Liver (tissue), 9 donors: ENCODE data around the gene HDAC10. TPM values are rescaled to one million over a fixed set of nuclear protein-coding genes. Genes with fewer than 3 reads are reported as not detected.

Source experiments
- DNase-seq: peaks from one replicate; pipeline ENCODE4 v3.0.0-alpha.2; 2017; ENCODE audit warnings: low spot score
- H3K27ac ChIP-seq, 2 donors: one replicate each; pipeline ENCODE4 v1.7.0; 2013; ENCODE audit warnings: inconsistent platforms in 2 of 2, low read length in 2 of 2, control low read depth in 1 of 2, low read depth in 1 of 2, mild to moderate bottlenecking in 1 of 2
- H3K27me3 ChIP-seq, 4 donors: one replicate each; pipeline versions ENCODE4 v1.6.1 to v1.7.0; 2013; ENCODE audit warnings: low read length in 3 of 4, inconsistent platforms in 1 of 4, mild to moderate bottlenecking in 1 of 4, moderate library complexity in 1 of 4; ENCODE audit not compliant: control insufficient read depth in 4 of 4, insufficient read depth in 4 of 4
- H3K36me3 ChIP-seq, 4 donors: one replicate each; pipeline versions ENCODE4 v1.6.1 to v1.7.0; 2013; ENCODE audit warnings: low read length in 3 of 4, mild to moderate bottlenecking in 3 of 4, low read depth in 1 of 4, moderate library complexity in 1 of 4; ENCODE audit not compliant: control insufficient read depth in 4 of 4, insufficient read depth in 3 of 4
- H3K4me1 ChIP-seq, 4 donors: one replicate each; pipeline versions ENCODE4 v1.6.1 to v1.7.0; 2013; ENCODE audit warnings: low read length in 3 of 4, mild to moderate bottlenecking in 3 of 4, moderate library complexity in 1 of 4; ENCODE audit not compliant: control insufficient read depth in 4 of 4, insufficient read depth in 4 of 4
- H3K4me3 ChIP-seq, 3 donors: one replicate each; pipeline versions ENCODE4 v1.6.1 to v1.7.0; 2013; ENCODE audit warnings: low read length in 3 of 3, control low read depth in 1 of 3, low read depth in 1 of 3, mild to moderate bottlenecking in 1 of 3
- H3K9ac ChIP-seq, 2 donors: one replicate each; pipeline ENCODE4 v1.7.0; 2013; ENCODE audit warnings: low read length in 2 of 2, mild to moderate bottlenecking in 2 of 2, moderate library complexity in 2 of 2, control low read depth in 1 of 2, low read depth in 1 of 2
- H3K9me3 ChIP-seq, 4 donors: one replicate each; pipeline versions ENCODE4 v1.6.1 to v1.7.0; 2013; ENCODE audit warnings: low read length in 3 of 4; ENCODE audit not compliant: control insufficient read depth in 4 of 4
- ATF3 ChIP-seq: IDR thresholded peaks from 2 replicates; pipeline ENCODE4 v1.6.1; 2016; ENCODE audit warnings: antibody characterized with exemption
- FOXA1 ChIP-seq: IDR thresholded peaks from 2 replicates; pipeline ENCODE4 v1.6.1; 2016; ENCODE audit warnings: antibody characterized with exemption
- FOXA2 ChIP-seq: IDR thresholded peaks from 2 replicates; pipeline ENCODE4 v1.6.1; 2016; ENCODE audit warnings: antibody characterized with exemption
- GABPA ChIP-seq, 2 donors: IDR thresholded peaks in 1 of 2; conservative IDR thresholded peaks in 1 of 2; 2 replicates each; pipeline ENCODE4 v1.6.1; 2016; ENCODE audit warnings: antibody characterized with exemption in 2 of 2, mild to moderate bottlenecking in 1 of 2, moderate library complexity in 1 of 2
- HNF4A ChIP-seq, 2 donors: conservative IDR thresholded peaks; 2 replicates each; pipeline ENCODE4 v1.6.1; 2016; ENCODE audit warnings: antibody characterized with exemption in 2 of 2, mild to moderate bottlenecking in 2 of 2
- HNF4G ChIP-seq: IDR thresholded peaks from 2 replicates; pipeline ENCODE4 v1.6.1; 2016; ENCODE audit warnings: antibody characterized with exemption
- JUND ChIP-seq, 2 donors: IDR thresholded peaks; 2 replicates each; pipeline ENCODE4 v1.6.1; 2016; ENCODE audit warnings: antibody characterized with exemption in 2 of 2
- NR2F2 ChIP-seq: IDR thresholded peaks from 2 replicates; pipeline ENCODE4 v1.6.1; 2016; ENCODE audit warnings: antibody characterized with exemption
- RAD21 ChIP-seq, 2 donors: IDR thresholded peaks; 2 replicates each; pipeline ENCODE4 v1.6.1; 2016; ENCODE audit warnings: antibody characterized with exemption in 2 of 2, mild to moderate bottlenecking in 2 of 2
- RXRA ChIP-seq, 2 donors: IDR thresholded peaks; 2 replicates each; pipeline ENCODE4 v1.6.1; 2017 to 2018; ENCODE audit warnings: antibody characterized with exemption in 2 of 2, mild to moderate bottlenecking in 1 of 2
- SP1 ChIP-seq: IDR thresholded peaks from 2 replicates; pipeline ENCODE4 v1.6.1; 2018; ENCODE audit warnings: antibody characterized with exemption, mild to moderate bottlenecking
- TAF1 ChIP-seq: conservative IDR thresholded peaks from 2 replicates; pipeline ENCODE4 v1.6.1; 2016; ENCODE audit warnings: antibody characterized with exemption, mild to moderate bottlenecking
- YY1 ChIP-seq: IDR thresholded peaks from 2 replicates; pipeline ENCODE4 v1.6.1; 2016; ENCODE audit warnings: antibody characterized with exemption, mild to moderate bottlenecking
- ZBTB33 ChIP-seq: IDR thresholded peaks from 2 replicates; pipeline ENCODE4 v1.6.1; 2016; ENCODE audit warnings: antibody characterized with exemption
- WGBS: extraction: QIAGEN DNeasy Blood & Tissue Kit; methylation state at CpG from one replicate; pipeline ENCODE4 v1.1.7; 2013; 5-methylcytosine and 5-hydroxymethylcytosine counted together
- polyA plus RNA-seq, 2 donors: library from polyadenylated mRNA; stranded (reverse) in 1 of 2; unstranded in 1 of 2; fragments of 200-250 nt in 1 of 2; fragments of >200 nt in 1 of 2; fragmentation: Nextera tagmentation in 1 of 2; extraction: Ambion mirVana in 1 of 2; gene quantifications; one replicate each; pipeline versions ENCODE4 v1.2.1 to v1.2.3, GENCODE V29; 2013 to 2015
- total RNA-seq, 2 donors: library from RNA; depleted of rRNA; stranded (reverse); fragments of >200 nt; gene quantifications; one replicate each; pipeline ENCODE4 v1.2.3, GENCODE V29; 2014
- TF ChIP-seq, protein P1 (sequence below): IDR thresholded peaks from 2 replicates; pipeline ENCODE4 v1.6.1; 2016; ENCODE audit warnings: antibody characterized with exemption, mild to moderate bottlenecking
- donor health status: healthy.
- donor health status: healthy.
- donor health status: healthy.
- donor health status: healthy.
- donor health status: healthy.

The HDAC10 gene
- total and polyA plus RNA-seq, 4 donors = 6.2 to 18.2 (median 13.6) TPM

DNA sequence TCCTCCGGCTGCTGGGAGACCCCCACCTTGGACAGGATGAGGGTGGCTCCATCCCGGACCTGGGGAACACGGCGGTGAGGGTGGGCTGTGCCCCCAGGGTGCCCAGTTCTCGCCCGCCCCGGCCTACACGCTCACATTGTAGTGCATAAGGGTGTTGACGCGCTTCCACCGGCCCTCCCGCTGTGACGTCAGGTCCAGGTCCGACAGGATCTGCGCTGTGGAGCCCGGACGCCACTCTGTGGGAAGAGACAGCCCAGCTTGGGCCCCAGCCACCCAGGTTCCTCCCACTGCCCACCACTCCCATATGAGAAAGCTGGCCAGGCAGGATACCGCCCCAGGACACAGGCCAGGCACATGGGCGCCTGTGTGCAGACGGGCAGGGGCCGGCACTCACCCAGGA, 27.4 kb upstream of the HDAC10 start:
- H3K27ac ChIP-seq = no peak overlapping the region
- peaks cover 18 to 76% (median 39%) of the 10 kb centered on the region in 4 donors for H3K36me3 ChIP-seq
- H3K4me1 ChIP-seq = peaks cover 0 to 6% (median 4%) of the 10 kb centered on the region in 4 donors
- no peak overlapping the region for H3K9ac ChIP-seq
- DNase-seq = no peak
- no peak overlapping the region for H3K4me3 ChIP-seq
- no peak for TF ChIP-seq RAD21 (IDR thresholded peaks at IDR 0.05)
- TF ChIP-seq FOXA2 = no peak
- no peak for TF ChIP-seq HNF4G
- no peak for TF ChIP-seq TAF1
- no peak for TF ChIP-seq FOXA1
- no peak for TF ChIP-seq ATF3
- no peak for TF ChIP-seq GABPA (IDR thresholded peaks at IDR 0.05 in 1 of 2, conservative IDR thresholded peaks at IDR 0.05 in 1 of 2)
- TF ChIP-seq YY1 = no peak
- TF ChIP-seq ZBTB33 = no peak
- TF ChIP-seq RXRA (IDR thresholded peaks at IDR 0.05) = no peak
- TF ChIP-seq HNF4A (conservative IDR thresholded peaks at IDR 0.05) = no peak
- 95% methylated on average over 21 of the region's 21 CpGs for WGBS
- no peaks in the 10 kb centered on the region for H3K27me3 ChIP-seq
- H3K9me3 ChIP-seq = no peaks in the 10 kb centered on the region

DNA sequence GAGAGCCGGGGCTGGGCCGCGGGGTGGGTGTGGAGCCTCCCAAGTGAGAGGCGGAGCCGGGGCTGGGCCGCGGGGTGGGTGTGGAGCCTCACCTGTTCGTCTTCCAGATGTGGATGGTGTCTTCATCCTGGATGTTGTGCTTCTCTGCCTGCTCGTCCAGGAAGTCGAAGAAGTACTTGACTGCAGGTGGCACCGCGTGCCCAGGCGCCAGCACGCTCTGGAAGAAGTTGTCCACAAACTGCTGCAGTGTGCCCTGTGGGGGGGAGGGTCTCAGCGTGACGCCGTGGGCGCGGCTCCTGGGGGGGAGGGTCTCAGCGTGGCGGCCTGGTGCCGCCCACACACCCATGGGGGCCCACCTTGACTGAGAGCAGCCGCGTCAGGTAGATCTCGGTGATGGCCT, 26.7 kb upstream of the HDAC10 start:
- DNase-seq = no peak
- TF ChIP-seq SP1 = no peak
- TF ChIP-seq JUND (IDR thresholded peaks at IDR 0.05) = no peak
- TF ChIP-seq FOXA1 = no peak
- no peak for TF ChIP-seq NR2F2
- TF ChIP-seq RXRA (IDR thresholded peaks at IDR 0.05) = no peak
- TF ChIP-seq, protein P1, sequence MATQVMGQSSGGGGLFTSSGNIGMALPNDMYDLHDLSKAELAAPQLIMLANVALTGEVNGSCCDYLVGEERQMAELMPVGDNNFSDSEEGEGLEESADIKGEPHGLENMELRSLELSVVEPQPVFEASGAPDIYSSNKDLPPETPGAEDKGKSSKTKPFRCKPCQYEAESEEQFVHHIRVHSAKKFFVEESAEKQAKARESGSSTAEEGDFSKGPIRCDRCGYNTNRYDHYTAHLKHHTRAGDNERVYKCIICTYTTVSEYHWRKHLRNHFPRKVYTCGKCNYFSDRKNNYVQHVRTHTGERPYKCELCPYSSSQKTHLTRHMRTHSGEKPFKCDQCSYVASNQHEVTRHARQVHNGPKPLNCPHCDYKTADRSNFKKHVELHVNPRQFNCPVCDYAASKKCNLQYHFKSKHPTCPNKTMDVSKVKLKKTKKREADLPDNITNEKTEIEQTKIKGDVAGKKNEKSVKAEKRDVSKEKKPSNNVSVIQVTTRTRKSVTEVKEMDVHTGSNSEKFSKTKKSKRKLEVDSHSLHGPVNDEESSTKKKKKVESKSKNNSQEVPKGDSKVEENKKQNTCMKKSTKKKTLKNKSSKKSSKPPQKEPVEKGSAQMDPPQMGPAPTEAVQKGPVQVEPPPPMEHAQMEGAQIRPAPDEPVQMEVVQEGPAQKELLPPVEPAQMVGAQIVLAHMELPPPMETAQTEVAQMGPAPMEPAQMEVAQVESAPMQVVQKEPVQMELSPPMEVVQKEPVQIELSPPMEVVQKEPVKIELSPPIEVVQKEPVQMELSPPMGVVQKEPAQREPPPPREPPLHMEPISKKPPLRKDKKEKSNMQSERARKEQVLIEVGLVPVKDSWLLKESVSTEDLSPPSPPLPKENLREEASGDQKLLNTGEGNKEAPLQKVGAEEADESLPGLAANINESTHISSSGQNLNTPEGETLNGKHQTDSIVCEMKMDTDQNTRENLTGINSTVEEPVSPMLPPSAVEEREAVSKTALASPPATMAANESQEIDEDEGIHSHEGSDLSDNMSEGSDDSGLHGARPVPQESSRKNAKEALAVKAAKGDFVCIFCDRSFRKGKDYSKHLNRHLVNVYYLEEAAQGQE = no peak
- no peak for TF ChIP-seq RAD21 (IDR thresholded peaks at IDR 0.05)
- TF ChIP-seq HNF4A (conservative IDR thresholded peaks at IDR 0.05) = no peak
- TF ChIP-seq GABPA (IDR thresholded peaks at IDR 0.05 in 1 of 2, conservative IDR thresholded peaks at IDR 0.05 in 1 of 2) = no peak
- TF ChIP-seq FOXA2 = no peak
- H3K4me3 ChIP-seq = no peak overlapping the region
- H3K9me3 ChIP-seq = no peaks in the 10 kb centered on the region
- H3K9ac ChIP-seq = no peak overlapping the region
- WGBS = 89% methylated on average over 25 of the region's 25 CpGs
- no peaks in the 10 kb centered on the region for H3K27me3 ChIP-seq
- no peak overlapping the region for H3K27ac ChIP-seq
- peaks cover 18 to 70% (median 36%) of the 10 kb centered on the region in 4 donors for H3K36me3 ChIP-seq
- H3K4me1 ChIP-seq = peaks cover 0 to 6% (median 4%) of the 10 kb centered on the region in 4 donors
